AG09319 (cell line): ENCODE measurements around the gene CLEC4E.

ENCODE experiments used
- DNase-seq: peaks from one replicate; pipeline ENCODE4 v3.0.0-alpha.2; 2010; ENCODE audit warnings: low read depth; ENCODE audit errors: extremely low read depth
- TF ChIP-seq, protein P1 (sequence below): IDR thresholded peaks from 2 replicates; pipeline ENCODE4 v1.5.1; 2011; ENCODE audit warnings: low read depth, mild to moderate bottlenecking, inconsistent platforms, low read length, moderate library complexity

The CLEC4E gene

DNA sequence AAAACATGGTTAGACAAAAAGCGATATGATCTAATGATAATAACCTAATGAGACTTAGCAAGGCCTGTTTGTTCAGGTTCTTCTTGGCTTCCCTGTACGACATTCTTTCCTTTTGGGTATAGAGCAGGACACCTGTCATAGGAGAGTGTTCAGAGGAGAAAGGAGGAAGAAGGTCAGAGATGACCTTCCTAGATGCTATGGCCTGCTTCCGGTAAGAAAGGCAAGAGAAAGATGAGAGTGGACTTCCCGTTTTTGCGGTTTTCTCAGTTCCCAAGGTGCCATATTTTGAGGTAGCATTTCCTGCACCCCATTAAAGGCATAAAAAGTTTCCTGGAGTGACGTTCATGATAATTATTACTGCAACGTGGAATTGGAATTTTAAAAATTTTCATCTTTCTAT, 8.7 kb downstream of the CLEC4E start:
- TF ChIP-seq, protein P1, sequence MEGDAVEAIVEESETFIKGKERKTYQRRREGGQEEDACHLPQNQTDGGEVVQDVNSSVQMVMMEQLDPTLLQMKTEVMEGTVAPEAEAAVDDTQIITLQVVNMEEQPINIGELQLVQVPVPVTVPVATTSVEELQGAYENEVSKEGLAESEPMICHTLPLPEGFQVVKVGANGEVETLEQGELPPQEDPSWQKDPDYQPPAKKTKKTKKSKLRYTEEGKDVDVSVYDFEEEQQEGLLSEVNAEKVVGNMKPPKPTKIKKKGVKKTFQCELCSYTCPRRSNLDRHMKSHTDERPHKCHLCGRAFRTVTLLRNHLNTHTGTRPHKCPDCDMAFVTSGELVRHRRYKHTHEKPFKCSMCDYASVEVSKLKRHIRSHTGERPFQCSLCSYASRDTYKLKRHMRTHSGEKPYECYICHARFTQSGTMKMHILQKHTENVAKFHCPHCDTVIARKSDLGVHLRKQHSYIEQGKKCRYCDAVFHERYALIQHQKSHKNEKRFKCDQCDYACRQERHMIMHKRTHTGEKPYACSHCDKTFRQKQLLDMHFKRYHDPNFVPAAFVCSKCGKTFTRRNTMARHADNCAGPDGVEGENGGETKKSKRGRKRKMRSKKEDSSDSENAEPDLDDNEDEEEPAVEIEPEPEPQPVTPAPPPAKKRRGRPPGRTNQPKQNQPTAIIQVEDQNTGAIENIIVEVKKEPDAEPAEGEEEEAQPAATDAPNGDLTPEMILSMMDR: no peak
- no peak for DNase-seq

DNA sequence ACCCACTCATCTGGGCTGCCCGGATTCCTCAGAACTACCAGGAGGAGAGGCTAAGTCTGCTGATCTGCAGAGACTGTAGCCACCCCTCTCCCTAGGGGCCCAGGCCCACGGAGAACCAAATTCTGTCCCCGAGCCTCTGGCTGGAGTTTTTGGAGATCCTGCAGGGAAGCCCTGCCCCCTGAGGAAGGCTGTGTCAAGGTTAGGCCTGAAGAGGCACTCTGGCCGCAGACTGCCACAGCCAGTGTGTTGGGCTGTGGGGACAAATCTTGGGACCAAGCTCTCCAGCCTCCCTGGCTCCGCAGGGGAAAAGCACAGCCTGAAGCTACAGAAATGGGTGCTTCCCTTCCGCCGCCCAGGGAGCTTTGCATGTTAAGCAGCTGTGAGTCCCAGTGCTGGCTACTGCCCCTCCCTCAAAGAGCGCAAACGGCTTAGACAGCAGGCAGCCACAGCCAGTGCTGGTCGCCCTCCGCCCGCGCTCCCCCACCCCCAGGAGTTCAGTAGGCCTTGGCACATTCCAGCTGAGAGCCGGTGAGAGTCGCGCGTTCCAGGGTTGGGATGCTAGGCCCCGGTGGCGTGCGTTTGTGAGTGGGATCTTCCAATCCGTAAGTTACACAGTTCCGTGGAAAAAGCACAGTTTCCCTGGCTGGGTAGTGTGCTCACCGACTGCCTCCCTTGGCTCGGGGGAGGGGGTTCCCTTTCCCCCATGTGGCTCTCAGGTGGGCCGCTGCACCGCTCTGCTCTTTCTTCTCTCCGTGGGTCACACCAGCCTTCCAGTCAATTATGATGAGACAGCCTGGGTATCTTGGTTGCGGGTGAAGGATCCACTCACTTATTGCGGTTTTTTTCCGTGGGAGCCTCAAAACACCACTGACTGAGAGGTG, 13.2 kb downstream of the CLEC4E start:
- DNase-seq: no peak
- TF ChIP-seq, protein P1: no peak

DNA sequence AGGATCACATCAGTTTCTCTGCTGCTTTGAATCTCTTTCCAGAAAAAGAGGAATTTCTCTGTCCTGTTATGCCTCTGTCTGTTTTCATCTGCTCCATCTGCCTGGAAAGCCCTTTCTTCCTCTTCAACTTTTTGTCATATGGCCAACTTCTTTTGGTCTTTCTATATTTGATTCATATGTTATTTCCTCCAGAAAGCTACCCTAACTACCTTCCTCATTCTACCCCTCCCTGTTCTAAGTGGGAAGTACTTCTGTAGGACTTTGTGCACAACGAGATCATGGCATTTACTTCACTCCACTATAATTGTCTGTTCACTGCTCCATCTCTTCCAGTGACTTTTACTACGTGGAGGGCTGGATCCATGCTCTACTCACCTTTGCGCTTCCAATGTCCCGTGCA, 21.5 kb downstream of the CLEC4E start:
- TF ChIP-seq, protein P1: no peak

DNA sequence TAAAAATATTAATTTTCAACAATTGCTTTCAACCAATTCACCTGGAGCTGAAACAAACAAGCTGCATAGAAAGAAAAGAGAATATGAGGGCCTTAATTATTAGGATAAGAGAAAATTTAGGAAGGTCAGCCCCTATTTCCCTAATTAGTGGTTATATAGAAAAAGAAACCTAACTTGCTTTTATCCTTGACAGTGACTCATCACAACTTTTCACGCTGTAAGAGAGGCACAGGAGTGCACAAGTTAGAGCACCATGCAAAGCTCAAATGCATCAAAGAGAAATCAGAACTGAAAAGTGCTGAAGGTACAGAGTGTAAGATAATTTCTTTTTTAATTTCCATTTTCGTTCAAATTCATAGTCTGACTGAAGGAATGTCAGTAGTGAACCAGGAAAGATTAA, 22.7 kb downstream of the CLEC4E start:
- DNase-seq: no peak
- TF ChIP-seq, protein P1: no peak

More for the DNA sequence above, 21.5 kb downstream of the CLEC4E start:
- DNase-seq: no peak

DNA sequence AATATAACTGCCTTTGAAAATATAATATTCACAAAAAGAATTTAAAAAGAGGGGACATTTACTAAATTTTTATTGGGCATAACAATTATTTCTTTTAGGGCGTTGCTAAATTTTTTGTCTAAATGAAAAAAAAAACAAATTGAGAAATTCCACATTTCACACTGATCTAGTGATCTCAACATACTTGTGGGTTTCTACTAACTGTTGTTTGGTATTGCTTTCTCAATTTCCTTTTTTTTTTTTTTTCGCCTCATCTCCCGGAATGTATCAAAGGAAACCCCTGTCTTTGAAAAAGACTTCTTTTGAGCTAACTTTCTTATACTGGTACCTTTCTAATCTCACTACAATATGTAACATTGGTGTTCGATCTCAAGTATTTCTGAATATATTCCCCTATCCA, 27.4 kb downstream of the CLEC4E start, which contains the start of gene CLEC4D:
CLEC4D (plus strand) TSS at position 248 of the 400 bp plus-strand sequence. CDS start 230 bp downstream, outside the sequence.
- DNase-seq: no peak
- TF ChIP-seq, protein P1: no peak

DNA sequence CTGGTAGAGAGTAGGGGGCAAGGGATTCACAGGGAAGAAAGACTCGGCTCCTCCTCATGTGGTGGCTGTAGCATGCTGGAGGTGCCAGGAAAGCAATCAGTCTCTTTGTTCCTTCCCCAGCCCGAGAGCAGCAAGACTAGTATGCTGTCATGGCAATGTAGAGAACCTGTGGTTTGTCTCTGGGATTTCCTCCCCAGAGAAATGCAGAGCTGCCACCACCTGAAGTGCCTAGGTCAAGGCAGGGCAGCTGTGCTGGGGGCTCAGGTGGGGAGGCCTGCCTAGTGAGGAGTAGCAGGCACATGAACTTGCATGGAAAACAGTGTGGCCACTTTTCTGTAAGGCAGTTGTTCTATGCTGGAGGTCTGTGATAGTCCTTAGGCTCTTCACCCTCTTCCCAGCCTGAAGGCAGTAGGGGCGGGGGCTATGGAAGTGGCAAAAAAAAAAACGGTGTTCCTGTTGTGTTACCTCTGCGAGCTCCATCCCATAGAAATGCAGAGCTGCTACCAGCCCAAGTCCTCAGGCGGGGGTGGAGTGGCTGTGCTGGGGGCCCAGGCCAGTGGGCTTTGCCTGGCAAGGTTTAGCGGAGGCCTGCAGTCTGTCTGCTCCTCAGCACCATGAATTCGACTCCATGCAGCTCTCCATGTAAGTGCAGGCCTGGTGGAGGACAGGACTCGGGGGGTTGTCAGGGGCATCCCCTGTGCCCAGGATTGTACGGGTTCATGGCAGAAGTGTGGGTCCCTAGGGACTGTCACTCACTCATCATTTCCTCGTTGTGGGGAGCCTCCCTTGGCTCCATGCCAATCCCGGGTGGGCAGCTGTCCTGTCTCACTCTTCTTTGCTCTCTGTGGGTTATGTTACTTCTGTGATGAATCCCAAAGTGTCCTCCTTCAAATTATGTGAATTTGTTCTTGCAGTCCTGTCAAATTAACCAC, 31.5 kb downstream of the CLEC4E start:
- no peak for DNase-seq
- TF ChIP-seq, protein P1: no peak
